ENCODE results near the gene KCNAB1.

GRCh38 chr3:156151824-156152428 is 31.5 kb downstream of the KCNAB1 start:
- peak; percentile 83 to 97 (median 90) for TF ChIP-seq CTCF (optimal IDR thresholded peaks at IDR 0.05 in 1 of 3, IDR thresholded peaks at IDR 0.05 in 1 of 3, conservative IDR thresholded peaks at IDR 0.05 in 1 of 3; ENCODE audit: extremely low read depth in 1 of 3, insufficient read depth in 2 of 3, low read length in 3 of 3)
- TF ChIP-seq EZH2 (IDR thresholded peaks at IDR 0.05; ENCODE audit: low read length) = no peak

Data from keratinocyte (primary cell).